GM12878 (cell line): ENCODE measurements around the gene MICALL2. TPM values are rescaled to one million over a fixed set of nuclear protein-coding genes. Genes with fewer than 3 reads are reported as not detected.

Source experiments
- ATAC-seq: fragments of 200-7000 bp; cut with Tn5 transposase; 3 replicates; pipeline ENCODE4 v1.9.1; 2020; ENCODE audit warnings: mild to moderate bottlenecking, moderate library complexity
- BruUV-seq: library from RNA; stranded (reverse); fragments of 400-500 nt; replicated peaks from 2 replicates; lab custom pipeline; 2021; lab: Mats Ljungman, UMichigan
- CTCF ChIA-PET: fragments of 300-600 bp; sonication (Branson Sonifier 250); formaldehyde crosslinking; extraction: SDS; loops from one replicate; lab custom pipeline; 2021; ENCODE audit warnings: inconsistent platforms; lab: Yijun Ruan, JAX
- POLR2A ChIA-PET: fragments of 350-600 bp; formaldehyde crosslinking; extraction: SDS; loops from one replicate; lab custom pipeline; 2021; ENCODE audit warnings: inconsistent platforms; lab: Charles Lee
- RAD21 ChIA-PET: fragments of 300-600 bp; sonication (Branson Sonifier 250); formaldehyde crosslinking; loops from one replicate; lab custom pipeline; 2023; ENCODE audit warnings: antibody characterized with exemption; ENCODE audit not compliant: unreplicated experiment; lab: Charles Lee
- SMC1A ChIA-PET: fragments of 300-600 bp; sonication (Branson Sonifier 250); formaldehyde crosslinking; loops from one replicate; lab custom pipeline; 2023; ENCODE audit not compliant: unreplicated experiment, uncharacterized antibody; lab: Charles Lee
- DNase-seq: peaks from one replicate; pipeline ENCODE4 v3.0.0-alpha.2; 2011; ENCODE audit warnings: low read depth, low spot score
- FAIRE-seq: peaks from 3 replicates; lab custom pipeline; 2011; peaks lifted over from hg19 to GRCh38; lab: Jason Lieb, UNC
- H2AFZ ChIP-seq: 2 replicates; pipeline ENCODE4 v1.6.0; 2011; ENCODE audit warnings: low read depth, low read length, control low read depth; ENCODE audit not compliant: control insufficient read depth
- H3K27ac ChIP-seq: 2 replicates; pipeline ENCODE4 v1.5.1; 2011; ENCODE audit warnings: control low read depth; ENCODE audit not compliant: control insufficient read depth, insufficient read depth
- H3K27me3 ChIP-seq, 2 experiments: replicated peaks in 1 of 2; 2 replicates each; pipeline versions ENCODE4 v1.6.0 to v1.6.1; 2011; ENCODE audit warnings: low read length in 1 of 2; ENCODE audit not compliant: control insufficient read depth in 2 of 2, insufficient read depth in 2 of 2
- H3K36me3 ChIP-seq, 2 experiments: 2 replicates each; pipeline ENCODE4 v1.5.1; 2011; ENCODE audit warnings: low read length in 1 of 2; ENCODE audit not compliant: control insufficient read depth in 2 of 2, insufficient read depth in 2 of 2
- H3K4me1 ChIP-seq: 2 replicates; pipeline ENCODE4 v1.6.1; 2011; ENCODE audit warnings: mild to moderate bottlenecking, low read length, moderate library complexity, mixed read lengths; ENCODE audit not compliant: control insufficient read depth, insufficient read depth
- H3K4me2 ChIP-seq: 2 replicates; pipeline ENCODE4 v1.6.0; 2011; ENCODE audit warnings: control low read depth; ENCODE audit not compliant: control insufficient read depth, insufficient read depth
- H3K4me3 ChIP-seq: fragments of 200-600 bp; sonication (generic); 2 replicates; pipeline ENCODE4 v1.5.1; 2016
- H3K79me2 ChIP-seq: 2 replicates; pipeline ENCODE4 v1.6.0; 2011; ENCODE audit warnings: low read length; ENCODE audit not compliant: control insufficient read depth, insufficient read depth
- H3K9ac ChIP-seq: 2 replicates; pipeline ENCODE4 v1.8.0; 2011; ENCODE audit warnings: low read length, control low read depth, mixed read lengths; ENCODE audit not compliant: control insufficient read depth, insufficient read depth
- H3K9me3 ChIP-seq: replicated peaks from 3 replicates; pipeline ENCODE4 v1.5.1; 2011; ENCODE audit warnings: mild to moderate bottlenecking, low read length; ENCODE audit not compliant: control insufficient read depth, insufficient read depth
- H4K20me1 ChIP-seq: 2 replicates; pipeline ENCODE4 v1.6.0; 2011; ENCODE audit not compliant: control insufficient read depth, insufficient read depth
- CBX3 ChIP-seq: fragments of 200-600 bp; sonication (generic); IDR thresholded peaks from 2 replicates; pipeline ENCODE4 v1.6.1; 2016; ENCODE audit warnings: low read depth, borderline replicate concordance
- POLR2A ChIP-seq: IDR thresholded peaks from 2 replicates; pipeline ENCODE4 v1.6.1; 2011; ENCODE audit warnings: low read depth, mild to moderate bottlenecking, low read length
- WGBS: methylation state at CpG from one replicate; pipeline ENCODE4 v1.1.6; 2016; ENCODE audit warnings: low lambda C conversion rate; ENCODE audit not compliant: insufficient replicate concordance, insufficient coverage; ENCODE audit errors: missing lambda C conversion rate; 5-methylcytosine and 5-hydroxymethylcytosine counted together
- in situ Hi-C: fragments of 300-500 bp; cut with MboI; formaldehyde crosslinking; loops from 9 replicates; pipeline ENCODE4 v1.14.3; 2018; ENCODE audit warnings: mixed read lengths
- intact Hi-C: fragments of 100-400 bp; cut with micrococcal nuclease; formaldehyde crosslinking; loops from one replicate; pipeline ENCODE4 v1.14.2; 2022; ENCODE audit not compliant: unreplicated experiment
- polyA plus RNA-seq, 11 experiments: library from polyadenylated mRNA; depleted of rRNA in 4 of 11; unstranded in 6 of 11; stranded (reverse) in 5 of 11; fragments of >200 nt; fragmentation: Nextera tagmentation in 4 of 11; fragmentation: Illumina TruSeq in 1 of 11; extraction: Ambion mirVana in 4 of 11; extraction: Trizol in 1 of 11; gene quantifications; 1 replicate in 1 of 11; 2 replicates in 10 of 11; pipeline versions ENCODE4 v1.2.1 to v1.2.3, GENCODE V29; 2011 to 2016; ENCODE audit warnings: inconsistent platforms in 2 of 11, missing spikeins in 2 of 11, low read depth in 1 of 11
- total RNA-seq, 4 experiments: library from RNA; depleted of rRNA in 3 of 4; stranded (reverse); fragments of >200 nt in 3 of 4; fragmentation: Illumina TruSeq in 1 of 4; extraction: Trizol in 1 of 4; gene quantifications; 2 replicates each; pipeline versions ENCODE4 v1.2.1 to v1.2.3, GENCODE V29; 2013 to 2021
- TF ChIP-seq, protein P1 (sequence below): IDR thresholded peaks from 2 replicates; pipeline ENCODE4 v1.6.1; 2011; ENCODE audit warnings: low read depth, low read length, improper control_type of control experiment, borderline replicate concordance

Gene MICALL2
- total and polyA plus RNA-seq, 10 of the 15 experiments (the other 5 are each of a cell fraction or from before 2014, with no cell fraction given), result 0.04 to 1.7 (median 0.83) TPM; not detected in 3

DNA sequence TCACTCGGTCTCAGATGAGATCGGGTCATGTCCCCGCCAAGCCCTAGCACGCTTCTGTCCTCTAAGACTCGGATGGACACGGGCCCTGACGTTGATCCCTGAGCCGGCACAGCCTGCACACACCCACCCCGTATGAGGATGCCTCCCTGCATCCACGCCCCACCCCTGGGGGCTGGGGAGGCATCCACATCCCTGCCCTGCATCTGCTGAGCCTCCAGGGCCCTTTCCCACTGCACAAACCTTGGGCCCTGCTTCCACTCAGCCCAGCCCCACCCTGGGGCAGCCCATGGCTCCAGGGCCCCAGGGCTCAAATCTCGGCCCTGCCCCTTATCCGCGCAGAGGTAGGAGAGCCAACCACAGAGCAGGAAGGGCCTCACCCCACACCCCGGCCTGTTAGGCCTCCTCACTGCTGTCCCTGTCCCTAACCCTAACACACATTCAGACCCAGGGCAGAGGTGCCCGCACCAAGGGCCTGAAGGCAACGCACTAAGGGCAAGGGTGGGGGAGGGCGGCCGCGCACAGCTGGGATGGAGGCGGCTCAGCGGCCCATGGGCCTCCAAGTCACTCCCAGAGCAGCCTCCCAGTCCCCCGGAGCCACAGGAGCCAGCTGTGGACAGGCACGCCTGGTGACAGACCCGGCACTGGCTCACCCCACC, 9.5 kb upstream of the MICALL2 start:
- intact Hi-C loops, result no loop called here
- WGBS, result 97% methylated on average over 18 of the region's 24 CpGs
- H3K9ac ChIP-seq, result no peak overlapping the region

DNA sequence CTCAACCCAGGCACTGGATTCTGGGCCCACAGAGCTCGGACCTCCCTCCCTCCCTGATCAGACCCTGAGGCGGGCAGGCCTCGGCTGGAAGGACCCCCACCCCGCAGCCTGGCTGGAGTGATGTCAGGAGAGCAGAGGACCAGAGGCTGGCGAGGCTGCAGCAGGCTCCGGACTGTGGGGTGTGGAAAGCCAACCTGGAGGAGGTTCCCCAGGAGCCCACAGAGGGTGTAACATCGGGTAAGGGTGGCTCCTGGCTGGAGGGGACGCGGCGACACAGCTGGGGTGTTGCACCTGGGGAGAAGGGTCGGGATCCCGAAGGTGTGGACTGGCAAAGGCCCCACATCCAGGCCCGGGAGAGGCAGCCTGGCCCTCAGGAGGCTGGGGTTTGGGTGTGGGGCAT, 8.9 kb upstream of the MICALL2 start:
- H3K27ac ChIP-seq, result no peak overlapping the region
- H2AFZ ChIP-seq, result no peak overlapping the region
- no peak for ATAC-seq
- no peaks in the 10 kb centered on the region for H3K9me3 ChIP-seq
- no peak overlapping the region for H3K4me2 ChIP-seq
- no TSS peak for BruUV-seq
- no peaks in the 10 kb centered on the region for H4K20me1 ChIP-seq
- in situ Hi-C loops, result no loop called here
- no peak for TF ChIP-seq CBX3
- TF ChIP-seq POLR2A, result peak; percentile 11; the same call in 1 of the 2 replicates
- TF ChIP-seq, all 136 proteins: peak for 1
- H3K4me3 ChIP-seq, result no peak overlapping the region
- no peaks in the 10 kb centered on the region for H3K79me2 ChIP-seq
- RAD21 ChIA-PET, result interaction anchor here (0.6 kb wide), 1 partner anchor 33 kb away, joined by 3 read pairs; no protein-coding TSS in a partner anchor
- H3K27me3 ChIP-seq, result no peaks in the 10 kb centered on the region
- H3K4me1 ChIP-seq, result no peaks in the 10 kb centered on the region
- CTCF ChIA-PET, result no interaction called here
- intact Hi-C loops, result no loop called here
- 75% methylated on average over 13 of the region's 13 CpGs for WGBS
- SMC1A ChIA-PET, result no interaction called here
- no peak for DNase-seq
- no peak for FAIRE-seq
- H3K9ac ChIP-seq, result no peak overlapping the region
- peaks cover 0 to under 1% of the 10 kb centered on the region in 2 experiments; a peak in 2 of 4 replicates for H3K36me3 ChIP-seq
- POLR2A ChIA-PET, result no interaction called here

More for the DNA sequence above, 9.5 kb upstream of the MICALL2 start:
- in situ Hi-C loops, result no loop called here
- FAIRE-seq (no peak), DNase-seq (no peak), ATAC-seq (no peak)
- H3K4me2 ChIP-seq, result no peak overlapping the region
- no peaks in the 10 kb centered on the region for H3K27me3 ChIP-seq
- BruUV-seq, result no TSS peak
- H3K9me3 ChIP-seq, result no peaks in the 10 kb centered on the region
- H2AFZ ChIP-seq, result no peak overlapping the region
- ChIA-PET POLR2A (no interaction called here), CTCF (no interaction called here), SMC1A (no interaction called here), RAD21 (interaction anchor here (0.6 kb wide), 1 partner anchor 34 kb away, joined by 3 read pairs; no protein-coding TSS in a partner anchor)
- H3K79me2 ChIP-seq, result no peaks in the 10 kb centered on the region
- no peaks in the 10 kb centered on the region for H3K4me1 ChIP-seq
- H4K20me1 ChIP-seq, result no peaks in the 10 kb centered on the region
- TF ChIP-seq, protein P1, sequence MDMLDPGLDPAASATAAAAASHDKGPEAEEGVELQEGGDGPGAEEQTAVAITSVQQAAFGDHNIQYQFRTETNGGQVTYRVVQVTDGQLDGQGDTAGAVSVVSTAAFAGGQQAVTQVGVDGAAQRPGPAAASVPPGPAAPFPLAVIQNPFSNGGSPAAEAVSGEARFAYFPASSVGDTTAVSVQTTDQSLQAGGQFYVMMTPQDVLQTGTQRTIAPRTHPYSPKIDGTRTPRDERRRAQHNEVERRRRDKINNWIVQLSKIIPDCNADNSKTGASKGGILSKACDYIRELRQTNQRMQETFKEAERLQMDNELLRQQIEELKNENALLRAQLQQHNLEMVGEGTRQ, result no peak
- 0 out of 2 replicates have a peak, but pooled peaks have one; percentile 5 for TF ChIP-seq POLR2A
- H3K36me3 ChIP-seq, result peaks cover 0 to 6% of the 10 kb centered on the region in 2 experiments; a peak in 2 of 4 replicates
- no peak overlapping the region for H3K27ac ChIP-seq
- no peak overlapping the region for H3K4me3 ChIP-seq
